Vagina (tissue), 2 donors: ENCODE results near the gene TMEM269.

Experiments
- POLR2A ChIP-seq, 2 donors: fragments of 450-650 bp; IDR thresholded peaks; one replicate each; pipeline ENCODE4 v1.6.1; 2017; ENCODE audit warnings: antibody characterized with exemption in 2 of 2, mild to moderate bottlenecking in 2 of 2, moderate library complexity in 2 of 2
- TF ChIP-seq, protein P1 (sequence below), 3 experiments: fragments of 450-650 bp in 2 of 3; fragments of 200-600 bp in 1 of 3; sonication (generic) in 1 of 3; IDR thresholded peaks; one replicate each; pipeline ENCODE4 v1.5.1; 2017 to 2019; ENCODE audit warnings: antibody characterized with exemption in 3 of 3, mild to moderate bottlenecking in 2 of 3, moderate library complexity in 2 of 3

DNA sequence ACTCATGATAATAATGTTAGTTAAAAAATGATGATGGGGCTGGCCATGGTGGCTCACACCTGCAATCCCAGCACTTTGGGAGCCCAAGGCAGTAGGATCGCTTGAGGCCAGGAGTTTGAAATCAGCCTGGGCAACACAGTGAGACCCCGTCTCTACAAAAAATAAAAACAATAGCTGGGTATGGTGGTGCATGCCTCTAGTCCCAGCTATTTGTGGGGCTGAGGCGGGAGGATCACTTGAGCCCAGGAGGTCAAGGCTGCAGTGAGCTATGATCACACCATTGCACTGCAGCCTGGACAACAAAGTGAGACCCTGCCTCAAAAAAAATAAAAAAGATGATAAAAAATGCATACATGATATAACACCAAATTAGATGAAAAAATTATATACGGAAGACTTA is 23.2 kb upstream of the TMEM269 start:
- TF ChIP-seq, protein P1, sequence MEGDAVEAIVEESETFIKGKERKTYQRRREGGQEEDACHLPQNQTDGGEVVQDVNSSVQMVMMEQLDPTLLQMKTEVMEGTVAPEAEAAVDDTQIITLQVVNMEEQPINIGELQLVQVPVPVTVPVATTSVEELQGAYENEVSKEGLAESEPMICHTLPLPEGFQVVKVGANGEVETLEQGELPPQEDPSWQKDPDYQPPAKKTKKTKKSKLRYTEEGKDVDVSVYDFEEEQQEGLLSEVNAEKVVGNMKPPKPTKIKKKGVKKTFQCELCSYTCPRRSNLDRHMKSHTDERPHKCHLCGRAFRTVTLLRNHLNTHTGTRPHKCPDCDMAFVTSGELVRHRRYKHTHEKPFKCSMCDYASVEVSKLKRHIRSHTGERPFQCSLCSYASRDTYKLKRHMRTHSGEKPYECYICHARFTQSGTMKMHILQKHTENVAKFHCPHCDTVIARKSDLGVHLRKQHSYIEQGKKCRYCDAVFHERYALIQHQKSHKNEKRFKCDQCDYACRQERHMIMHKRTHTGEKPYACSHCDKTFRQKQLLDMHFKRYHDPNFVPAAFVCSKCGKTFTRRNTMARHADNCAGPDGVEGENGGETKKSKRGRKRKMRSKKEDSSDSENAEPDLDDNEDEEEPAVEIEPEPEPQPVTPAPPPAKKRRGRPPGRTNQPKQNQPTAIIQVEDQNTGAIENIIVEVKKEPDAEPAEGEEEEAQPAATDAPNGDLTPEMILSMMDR (IDR thresholded peaks at IDR 0.05): no peak
- no peak for TF ChIP-seq POLR2A (IDR thresholded peaks at IDR 0.05)
